Right cardiac atrium (tissue), 5 donors: ENCODE results near the gene PIK3R1. TPM values are rescaled to one million over a fixed set of nuclear protein-coding genes. Genes with fewer than 3 reads are reported as not detected.

Experiments used
- ATAC-seq, 2 donors: fragments of 200-7000 bp; cut with Tn5 transposase; one replicate each; pipeline versions ENCODE4 v1.8.0 to v1.9.1; 2020; ENCODE audit warnings: moderate library complexity in 2 of 2, mild to moderate bottlenecking in 1 of 2
- DNase-seq, 3 donors: peaks; one replicate each; pipeline ENCODE4 v3.0.0-alpha.2; 2020
- H3K27ac ChIP-seq: one replicate; pipeline ENCODE4 v1.5.1; 2013; ENCODE audit warnings: mild to moderate bottlenecking, low read length, control low read depth, moderate library complexity
- H3K27me3 ChIP-seq: one replicate; pipeline ENCODE4 v1.6.1; 2013; ENCODE audit not compliant: control insufficient read depth, insufficient read depth
- H3K4me1 ChIP-seq: one replicate; pipeline ENCODE4 v1.6.1; 2013; ENCODE audit warnings: low read length; ENCODE audit not compliant: control insufficient read depth, insufficient read depth
- H3K4me3 ChIP-seq: one replicate; pipeline ENCODE4 v1.5.1; 2013; ENCODE audit warnings: low read length, control low read depth
- H3K9me3 ChIP-seq: one replicate; pipeline ENCODE4 v1.6.1; 2013; ENCODE audit warnings: low read length; ENCODE audit not compliant: control insufficient read depth
- WGBS: extraction: QIAGEN DNeasy Blood & Tissue Kit; methylation state at CpG from one replicate; pipeline ENCODE4 v1.1.7; 2013; 5-methylcytosine and 5-hydroxymethylcytosine counted together
- intact Hi-C, 4 donors: fragments of 100-400 bp; cut with DNase I; formaldehyde crosslinking; loops; one replicate each; pipeline versions ENCODE4 v1.11.0 to v1.14.0; 2022 to 2023
- polyA plus RNA-seq: library from polyadenylated mRNA; stranded (reverse); fragments of 200-250 nt; gene quantifications from one replicate; pipeline ENCODE4 v1.2.3, GENCODE V29; 2013
- total RNA-seq, 4 donors: library from RNA; stranded (reverse); fragmentation: NEBNext Ultra II Directional; extraction: Animal tissue kit (Norgen Biotek cat#: 25700); gene quantifications; one replicate each; pipeline ENCODE4 v1.2.1, GENCODE V29; 2021
- donor health status: healthy with polysubstance abuse.
- donor health status: DM: no; HTN: yes; CAD: no.
- donor health status: DM: no; HTN: no; CAD: no.
- donor health status: DM: no; HTN: yes; CAD: no; lungs with severe emphysema.
- donor health status: DM: yes; HTN: yes; CAD: no.

PIK3R1 gene
- total and polyA plus RNA-seq, 5 donors, result 29.7 to 170 (median 105) TPM

GRCh38 chr5:68270399-68270975, 54.9 kb downstream of the PIK3R1 start:
- Histone ChIP-seq H3K4me3 (no peak overlapping the region), H3K27ac (no peak overlapping the region), H3K9me3 (no peaks in the 10 kb centered on the region), H3K4me1 (peaks cover 14% of the 10 kb centered on the region), H3K27me3 (no peaks in the 10 kb centered on the region)
- intact Hi-C loops, result no loop called here
- DNase-seq (no peak), ATAC-seq (no peak)

- intact Hi-C loops, result no loop called here
Observed at GRCh38 chr5:68271124-68271523, 55.6 kb downstream of the PIK3R1 start.

GRCh38 chr5:68272289-68272688, 56.7 kb downstream of the PIK3R1 start:
- ATAC-seq (no peak), DNase-seq (no peak)
- WGBS, result 49% methylated on average over 2 of the region's 2 CpGs
- H3K27ac ChIP-seq, result no peak overlapping the region
- H3K9me3 ChIP-seq, result no peaks in the 10 kb centered on the region
- intact Hi-C loops, result no loop called here
- no peak overlapping the region for H3K4me3 ChIP-seq
- H3K4me1 ChIP-seq, result peaks cover 13% of the 10 kb centered on the region
- no peaks in the 10 kb centered on the region for H3K27me3 ChIP-seq

More at GRCh38 chr5:68271124-68271523, 55.6 kb downstream of the PIK3R1 start:
- Histone ChIP-seq H3K4me1 (peaks cover 13% of the 10 kb centered on the region), H3K27me3 (no peaks in the 10 kb centered on the region), H3K9me3 (no peaks in the 10 kb centered on the region), H3K27ac (no peak overlapping the region), H3K4me3 (no peak overlapping the region)
- ATAC-seq (no peak), DNase-seq (no peak)
- 72% methylated on average over 5 of the region's 5 CpGs for WGBS

- no peak overlapping the region for H3K4me3 ChIP-seq
- ATAC-seq (peak in 1 of 2 donors; percentile 52), DNase-seq (no peak)
- H3K9me3 ChIP-seq, result no peaks in the 10 kb centered on the region
- intact Hi-C loops, result no loop called here
- no peaks in the 10 kb centered on the region for H3K27me3 ChIP-seq
- peak overlapping the region; percentile 75 for H3K27ac ChIP-seq
- WGBS, result 79% methylated on average over 3 of the region's 3 CpGs
- H3K4me1 ChIP-seq, result peaks cover 10% of the 10 kb centered on the region
Observed at GRCh38 chr5:68273717-68274409, 58.3 kb downstream of the PIK3R1 start.

DNA sequence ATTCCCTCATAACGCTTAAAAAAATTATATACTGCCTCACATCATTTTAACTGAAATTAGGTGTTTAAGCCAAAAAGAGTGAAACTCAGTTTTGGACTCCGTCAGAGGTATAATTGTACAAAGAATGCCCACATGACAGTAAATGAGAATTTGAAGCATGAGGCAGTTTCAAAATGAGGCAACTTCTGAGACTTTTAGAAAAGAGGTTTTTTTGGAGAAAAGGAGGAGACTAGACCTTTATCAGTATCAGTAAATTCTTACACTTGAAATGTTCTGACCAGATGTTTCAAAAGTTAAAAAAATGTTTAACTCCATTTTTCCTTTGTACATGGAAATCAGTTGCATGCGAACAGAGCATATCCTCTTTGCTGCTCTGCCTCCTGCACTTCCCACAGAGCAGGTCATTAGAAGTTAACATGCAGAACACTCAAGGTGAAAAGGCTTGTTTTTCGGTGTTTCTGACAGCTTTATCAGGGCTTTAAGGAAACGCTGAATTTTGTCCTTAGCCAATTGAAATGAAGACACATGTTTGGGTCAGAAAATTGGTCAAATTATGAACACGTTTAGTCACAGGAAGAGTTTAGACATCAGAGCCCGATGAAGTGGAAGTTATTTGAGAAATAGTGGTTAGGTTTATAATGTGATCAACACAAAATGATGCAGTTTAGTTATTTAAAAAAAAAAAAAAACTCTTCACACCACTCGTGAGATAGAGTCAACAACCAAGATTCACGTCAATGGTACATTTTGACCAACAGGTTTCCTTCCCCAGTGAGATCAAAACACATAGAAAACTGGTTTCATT, 59.5 kb downstream of the PIK3R1 start:
- Histone ChIP-seq H3K4me1 (peaks cover 10% of the 10 kb centered on the region), H3K27ac (no peak overlapping the region), H3K4me3 (no peak overlapping the region), H3K9me3 (no peaks in the 10 kb centered on the region), H3K27me3 (no peaks in the 10 kb centered on the region)
- DNase-seq (no peak), ATAC-seq (no peak)
- intact Hi-C loops, result no loop called here
- 62% methylated on average over 9 of the region's 9 CpGs for WGBS

- DNase-seq (no peak), ATAC-seq (no peak)
- intact Hi-C loops, result no loop called here
- Histone ChIP-seq H3K9me3 (no peaks in the 10 kb centered on the region), H3K27me3 (no peaks in the 10 kb centered on the region), H3K4me1 (peaks cover 5% of the 10 kb centered on the region), H3K4me3 (no peak overlapping the region), H3K27ac (no peak overlapping the region)
- 73% methylated on average over 5 of the region's 5 CpGs for WGBS
Observed at GRCh38 chr5:68276740-68277139, 61.2 kb downstream of the PIK3R1 start.

GRCh38 chr5:68277431-68277830, 61.9 kb downstream of the PIK3R1 start:
- H3K27me3 ChIP-seq, result no peaks in the 10 kb centered on the region
- WGBS, result 92% methylated on average over 5 of the region's 5 CpGs
- ATAC-seq (no peak), DNase-seq (no peak)
- H3K4me1 ChIP-seq, result peaks cover 2% of the 10 kb centered on the region
- no peak overlapping the region for H3K27ac ChIP-seq
- no peak overlapping the region for H3K4me3 ChIP-seq
- intact Hi-C loops, result no loop called here
- H3K9me3 ChIP-seq, result no peaks in the 10 kb centered on the region

DNA sequence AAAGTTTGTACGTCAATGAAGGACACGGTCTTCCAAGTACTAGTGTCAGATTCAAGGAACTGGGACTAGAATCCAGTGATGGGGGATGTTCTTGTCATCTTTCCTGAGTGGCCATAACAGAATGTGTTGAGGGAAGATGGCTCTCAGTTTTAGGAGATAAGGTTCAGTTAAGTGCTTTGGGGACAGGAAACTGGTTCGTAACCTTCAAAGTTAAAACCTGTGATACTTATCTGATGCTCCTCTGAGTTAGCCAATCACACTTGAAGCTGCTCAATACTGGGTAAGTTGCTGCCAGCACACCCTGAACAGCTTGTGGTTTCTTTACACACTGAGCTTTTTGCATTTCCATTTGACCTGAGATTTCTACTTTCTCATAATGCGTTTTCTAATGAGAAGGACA, 64.4 kb downstream of the PIK3R1 start:
- peak in 1 of 2 donors; percentile 35 for ATAC-seq

DNA sequence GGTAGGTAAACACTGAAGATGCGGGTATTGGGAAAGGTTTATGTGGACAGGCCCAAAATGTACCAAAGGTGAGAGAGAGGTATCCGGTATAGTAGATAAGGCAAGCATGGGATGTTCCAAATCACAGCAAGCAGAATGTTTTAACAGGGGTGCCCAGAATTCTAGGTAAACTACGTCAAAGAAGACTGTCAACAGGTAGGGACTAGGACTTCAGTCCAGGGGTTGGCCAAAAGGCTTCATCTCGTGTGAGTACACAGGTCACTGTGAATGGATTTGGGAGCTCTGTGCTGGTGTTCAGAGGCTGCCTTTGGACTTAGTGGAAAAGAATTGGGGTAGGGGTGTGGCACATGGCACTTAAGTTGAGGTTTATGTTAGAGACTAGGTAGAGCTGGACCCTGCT, 66.4 kb downstream of the PIK3R1 start:
- no peak overlapping the region for H3K27ac ChIP-seq
- H3K4me1 ChIP-seq, result no peaks in the 10 kb centered on the region
- WGBS, result 92% methylated on average over 4 of the region's 4 CpGs
- intact Hi-C loops, result loop anchor here in 1 of 4 donors (10.0 kb wide), 1 partner anchor 173 kb away; no protein-coding TSS in a partner anchor
- no peak overlapping the region for H3K4me3 ChIP-seq
- H3K9me3 ChIP-seq, result no peaks in the 10 kb centered on the region
- ATAC-seq (no peak), DNase-seq (no peak)
- H3K27me3 ChIP-seq, result no peaks in the 10 kb centered on the region

More for the DNA sequence above, 64.4 kb downstream of the PIK3R1 start:
- Histone ChIP-seq H3K9me3 (no peaks in the 10 kb centered on the region), H3K4me3 (no peak overlapping the region), H3K27me3 (no peaks in the 10 kb centered on the region), H3K27ac (no peak overlapping the region), H3K4me1 (peaks cover 2% of the 10 kb centered on the region)
- WGBS, result 77% methylated on average over 4 of the region's 4 CpGs
- no peak for DNase-seq
- intact Hi-C loops, result loop anchor here in 1 of 4 donors (10.0 kb wide), 1 partner anchor 175 kb away; no protein-coding TSS in a partner anchor

DNA sequence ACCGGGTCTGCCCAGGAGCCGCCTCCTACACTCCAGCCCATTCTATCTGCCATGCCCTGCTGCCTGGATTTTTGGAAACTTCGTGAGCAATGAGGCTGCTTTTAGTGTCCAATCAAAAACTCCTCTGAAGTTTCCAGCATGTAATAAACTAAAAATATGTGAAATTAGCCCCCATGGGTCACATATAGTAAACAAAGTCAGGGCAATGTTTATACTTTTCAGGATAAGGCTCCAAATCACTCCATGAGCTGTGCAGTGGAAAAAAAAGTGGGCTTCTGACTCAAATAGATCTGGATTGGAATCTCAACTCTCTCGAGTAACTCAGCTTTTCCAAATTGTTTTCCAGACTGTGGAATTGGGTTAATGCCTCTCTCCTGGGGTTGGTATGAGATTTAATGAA, 68.2 kb downstream of the PIK3R1 start:
- intact Hi-C loops, result loop anchor here in 1 of 4 donors (10.0 kb wide), 1 partner anchor 171 kb away; no protein-coding TSS in a partner anchor
- no peak for ATAC-seq
- Histone ChIP-seq H3K27me3 (no peaks in the 10 kb centered on the region), H3K4me3 (no peak overlapping the region), H3K4me1 (peaks cover 4% of the 10 kb centered on the region), H3K27ac (no peak overlapping the region), H3K9me3 (no peaks in the 10 kb centered on the region)
- DNase-seq, result no peak
- WGBS, result 77% methylated on average over 4 of the region's 4 CpGs
